ENCODE measurements around the gene ARL6. TPM values are rescaled to one million over a fixed set of nuclear protein-coding genes. Genes with fewer than 3 reads are reported as not detected.

The ARL6 gene
- total RNA-seq, 1 donor from 2014 or later = 10.1 TPM

- no peak for ATAC-seq
- TF ChIP-seq CTCF (IDR thresholded peaks at IDR 0.05) = no peak
Observed at GRCh38 chr3:97838393-97838792, 73.8 kb downstream of the ARL6 start.

GRCh38 chr3:97839944-97840343 is 75.4 kb downstream of the ARL6 start:
- H3K9me3 ChIP-seq = no peaks in the 10 kb centered on the region
- H3K4me3 ChIP-seq = no peak overlapping the region
- no peaks in the 10 kb centered on the region for H3K36me3 ChIP-seq
- no peak overlapping the region for H3K27ac ChIP-seq
- ATAC-seq = peak; percentile 40
- DNase-seq = no peak
- peaks cover 14% of the 10 kb centered on the region for H3K4me1 ChIP-seq
- no peak for TF ChIP-seq CTCF (IDR thresholded peaks at IDR 0.05)
- no peaks in the 10 kb centered on the region for H3K27me3 ChIP-seq
- intact Hi-C loops (cut with DNase I) = no loop called here

More at GRCh38 chr3:97838393-97838792, 73.8 kb downstream of the ARL6 start:
- H3K9me3 ChIP-seq = no peaks in the 10 kb centered on the region
- DNase-seq = no peak
- peaks cover 14% of the 10 kb centered on the region for H3K4me1 ChIP-seq
- H3K27me3 ChIP-seq = no peaks in the 10 kb centered on the region
- no peak overlapping the region for H3K4me3 ChIP-seq
- H3K27ac ChIP-seq = no peak overlapping the region
- no peaks in the 10 kb centered on the region for H3K36me3 ChIP-seq
- intact Hi-C loops (cut with DNase I) = no loop called here

GRCh38 chr3:97841304-97841703 is 76.7 kb downstream of the ARL6 start:
- no peak for TF ChIP-seq CTCF (IDR thresholded peaks at IDR 0.05)
- Histone ChIP-seq H3K27ac (no peak overlapping the region), H3K4me3 (no peak overlapping the region), H3K9me3 (no peaks in the 10 kb centered on the region), H3K36me3 (peaks cover 5% of the 10 kb centered on the region), H3K4me1 (peaks cover 14% of the 10 kb centered on the region), H3K27me3 (no peaks in the 10 kb centered on the region)
- intact Hi-C loops (cut with DNase I) = no loop called here
- ATAC-seq (no peak), DNase-seq (no peak)

- no peak for TF ChIP-seq CTCF (IDR thresholded peaks at IDR 0.05)
Observed at GRCh38 chr3:97841956-97842355, 77.4 kb downstream of the ARL6 start.

GRCh38 chr3:97848779-97849178 is 84.2 kb downstream of the ARL6 start:
- ATAC-seq = no peak
- peaks cover 14% of the 10 kb centered on the region for H3K36me3 ChIP-seq
- no peak for TF ChIP-seq CTCF (IDR thresholded peaks at IDR 0.05)
- intact Hi-C loops (cut with DNase I) = no loop called here
- no peak overlapping the region for H3K27ac ChIP-seq
- no peaks in the 10 kb centered on the region for H3K9me3 ChIP-seq
- no peak for DNase-seq
- no peaks in the 10 kb centered on the region for H3K4me1 ChIP-seq
- no peaks in the 10 kb centered on the region for H3K27me3 ChIP-seq
- H3K4me3 ChIP-seq = no peak overlapping the region

More at GRCh38 chr3:97841956-97842355, 77.4 kb downstream of the ARL6 start:
- intact Hi-C loops (cut with DNase I) = no loop called here
- Histone ChIP-seq H3K27me3 (no peaks in the 10 kb centered on the region), H3K27ac (no peak overlapping the region), H3K4me1 (peaks cover 14% of the 10 kb centered on the region), H3K9me3 (no peaks in the 10 kb centered on the region), H3K4me3 (no peak overlapping the region), H3K36me3 (peaks cover 8% of the 10 kb centered on the region)
- no peak for ATAC-seq
- DNase-seq = no peak

Other genes starting within 250 kb of the ARL6 start
- gene CRYBG3, start 57.3 kb downstream of the ARL6 start, total RNA-seq = 25.5 TPM
- 20.5 TPM for gene RIOX2, start 207.7 kb downstream of the ARL6 start, total RNA-seq

All from upper lobe of right lung (tissue), 1 donor.